ENCODE results near the gene VPS16.

DNA sequence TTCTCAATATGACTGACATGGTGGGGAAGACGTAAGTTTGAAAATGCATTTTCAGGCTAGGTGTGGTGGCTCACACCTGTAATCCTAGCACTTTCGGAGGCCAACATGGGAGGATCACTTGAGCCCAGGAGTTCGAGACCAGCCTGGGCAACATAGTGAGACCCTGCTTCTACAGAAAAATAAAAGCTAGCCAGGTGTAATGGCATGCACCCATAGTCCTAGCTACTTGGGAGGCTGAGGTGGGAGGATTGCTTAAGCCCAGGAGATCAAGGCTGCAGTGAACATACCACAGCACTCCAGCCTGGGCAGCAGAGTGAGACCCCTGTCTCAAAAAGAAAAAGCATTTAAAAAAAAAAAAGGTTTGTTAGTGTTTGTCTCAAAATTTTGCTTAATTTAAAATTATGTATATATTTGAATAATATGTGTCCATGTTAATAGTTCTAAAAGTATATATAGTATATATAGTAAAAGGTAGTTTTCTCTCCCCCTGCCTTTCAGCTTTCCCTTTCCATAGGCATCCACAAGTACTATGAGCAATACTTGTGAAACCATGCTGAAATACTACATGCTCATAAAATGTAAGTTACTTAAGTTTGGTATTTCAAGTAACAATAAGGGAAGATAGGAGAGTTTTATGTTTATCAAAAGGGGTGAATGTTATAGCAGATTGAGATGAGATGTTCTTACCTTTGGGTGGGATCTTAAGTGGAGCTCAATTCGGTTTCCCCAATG lies 47.8 kb downstream of the VPS16 start:
- TF ChIP-seq POLR2A (IDR thresholded peaks at IDR 0.05) (no peak), CTCF (IDR thresholded peaks at IDR 0.05 in 8 of 11, conservative IDR thresholded peaks at IDR 0.05 in 3 of 11) (no peak)

Measured in spleen (tissue), 7 donors.